Fibroblast of the aortic adventitia (primary cell): ENCODE data around the gene NOX4. TPM values are rescaled to one million over a fixed set of nuclear protein-coding genes. Genes with fewer than 3 reads are reported as not detected.
A peak's percentile ranks its signal among the peaks of the same experiment; 100 is the strongest.

ENCODE experiments used
- DNase-seq: peaks from one replicate; pipeline ENCODE4 v3.0.0-alpha.2; 2010; ENCODE audit warnings: low read depth
- H3K4me3 ChIP-seq: 2 replicates; pipeline ENCODE4 v1.5.1; 2011; ENCODE audit warnings: low read depth, mild to moderate bottlenecking, control low read depth, low read length, moderate library complexity
- total RNA-seq: library from RNA; depleted of rRNA; stranded (reverse); fragments of >200 nt; gene quantifications from 2 replicates; pipeline ENCODE4 v1.2.3, GENCODE V29; 2012; ENCODE audit warnings: low replicate concordance
- TF ChIP-seq, protein P1 (sequence below): IDR thresholded peaks from 2 replicates; pipeline ENCODE4 v1.5.1; 2011; ENCODE audit warnings: mild to moderate bottlenecking, low read length, control low read depth, inconsistent platforms; ENCODE audit not compliant: insufficient read depth

NOX4 gene
- total RNA-seq, 1 donor = 1.4 TPM

DNA sequence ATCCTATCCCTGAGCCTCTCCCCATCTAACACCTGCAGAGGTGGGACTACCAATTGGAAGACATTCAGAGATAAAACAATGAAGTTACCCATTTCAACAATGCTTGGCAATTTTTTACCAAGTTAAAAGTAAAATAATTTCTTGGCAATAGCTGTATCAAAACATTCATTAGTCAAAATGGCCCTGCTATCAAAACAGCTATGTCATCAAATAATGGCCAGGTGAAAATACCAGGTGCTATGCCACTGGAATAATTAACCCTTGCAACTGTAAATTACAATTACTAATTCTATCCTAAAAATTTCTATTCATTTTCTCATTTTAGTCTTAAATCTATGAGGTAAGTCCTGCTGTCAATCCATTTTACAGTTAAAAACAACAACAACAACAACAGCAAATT lies 43.3 kb downstream of the NOX4 start:
- TF ChIP-seq, protein P1, sequence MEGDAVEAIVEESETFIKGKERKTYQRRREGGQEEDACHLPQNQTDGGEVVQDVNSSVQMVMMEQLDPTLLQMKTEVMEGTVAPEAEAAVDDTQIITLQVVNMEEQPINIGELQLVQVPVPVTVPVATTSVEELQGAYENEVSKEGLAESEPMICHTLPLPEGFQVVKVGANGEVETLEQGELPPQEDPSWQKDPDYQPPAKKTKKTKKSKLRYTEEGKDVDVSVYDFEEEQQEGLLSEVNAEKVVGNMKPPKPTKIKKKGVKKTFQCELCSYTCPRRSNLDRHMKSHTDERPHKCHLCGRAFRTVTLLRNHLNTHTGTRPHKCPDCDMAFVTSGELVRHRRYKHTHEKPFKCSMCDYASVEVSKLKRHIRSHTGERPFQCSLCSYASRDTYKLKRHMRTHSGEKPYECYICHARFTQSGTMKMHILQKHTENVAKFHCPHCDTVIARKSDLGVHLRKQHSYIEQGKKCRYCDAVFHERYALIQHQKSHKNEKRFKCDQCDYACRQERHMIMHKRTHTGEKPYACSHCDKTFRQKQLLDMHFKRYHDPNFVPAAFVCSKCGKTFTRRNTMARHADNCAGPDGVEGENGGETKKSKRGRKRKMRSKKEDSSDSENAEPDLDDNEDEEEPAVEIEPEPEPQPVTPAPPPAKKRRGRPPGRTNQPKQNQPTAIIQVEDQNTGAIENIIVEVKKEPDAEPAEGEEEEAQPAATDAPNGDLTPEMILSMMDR = no peak
- no peak for DNase-seq
- H3K4me3 ChIP-seq = no peak overlapping the region

DNA sequence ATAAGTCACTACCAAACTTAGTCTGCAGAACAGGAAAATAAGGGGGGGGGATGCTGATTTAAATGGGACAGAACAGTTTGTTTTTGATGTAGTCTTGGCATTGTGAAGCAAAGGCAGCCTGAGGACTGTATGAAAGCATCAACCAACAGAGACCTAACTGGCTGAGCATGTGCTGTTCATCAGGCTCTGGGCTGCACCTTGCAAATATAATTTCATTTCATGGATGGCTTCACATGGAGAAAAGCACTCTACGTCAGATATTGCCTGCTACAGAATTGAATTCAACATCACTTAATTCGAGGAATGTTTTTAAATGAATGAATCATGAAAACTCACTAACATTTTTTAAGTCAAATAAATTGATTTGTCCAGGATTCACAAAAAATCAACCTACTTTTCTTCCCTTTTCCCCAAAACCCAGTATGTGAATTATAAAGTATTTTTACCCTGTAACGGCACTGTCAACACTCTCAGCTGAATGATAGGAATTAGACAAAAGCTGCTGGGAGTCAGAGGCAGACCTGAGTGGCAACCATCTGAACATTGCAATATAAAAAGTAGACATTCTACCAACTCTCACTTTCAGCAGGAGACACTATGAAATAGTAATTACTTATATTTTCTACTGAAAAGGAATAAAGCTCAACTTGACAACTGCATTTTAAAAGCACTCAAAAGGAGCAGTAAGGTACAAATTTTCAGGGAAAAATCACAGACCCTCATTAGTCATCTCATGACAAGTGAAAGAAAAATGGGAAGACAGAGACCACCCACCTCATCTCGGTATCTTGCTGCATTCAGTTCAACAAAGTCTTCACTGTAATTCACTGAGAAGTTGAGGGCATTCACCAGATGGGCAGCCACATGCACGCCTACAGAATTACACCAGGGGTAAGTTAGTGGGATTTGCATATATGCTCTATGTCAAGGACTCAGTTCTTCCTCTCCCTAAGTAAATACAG lies 47.5 kb downstream of the NOX4 start:
- H3K4me3 ChIP-seq = no peak overlapping the region
- no peak for DNase-seq
- TF ChIP-seq, protein P1 = no peak

DNA sequence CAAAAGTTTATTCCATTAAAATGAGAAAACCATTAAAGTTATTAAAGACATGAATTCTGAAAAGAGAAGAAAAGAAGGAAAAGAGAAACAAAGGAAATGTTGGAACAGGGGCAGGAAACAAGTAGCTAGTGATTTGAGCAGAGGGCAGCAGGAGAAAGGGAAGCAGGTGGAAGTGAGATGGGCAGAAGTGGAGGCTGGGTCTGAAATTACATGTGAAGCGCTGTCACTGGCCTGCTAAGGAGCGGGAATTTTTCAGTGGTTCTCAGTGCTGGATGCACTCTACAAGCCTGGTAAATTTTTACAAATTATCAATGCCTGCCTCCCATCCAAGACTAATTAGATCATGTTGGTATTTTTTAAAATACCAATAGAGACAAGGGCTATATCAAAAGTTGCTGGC lies 48.4 kb downstream of the NOX4 start:
- TF ChIP-seq, protein P1 = no peak
- H3K4me3 ChIP-seq = no peak overlapping the region
- DNase-seq = no peak

DNA sequence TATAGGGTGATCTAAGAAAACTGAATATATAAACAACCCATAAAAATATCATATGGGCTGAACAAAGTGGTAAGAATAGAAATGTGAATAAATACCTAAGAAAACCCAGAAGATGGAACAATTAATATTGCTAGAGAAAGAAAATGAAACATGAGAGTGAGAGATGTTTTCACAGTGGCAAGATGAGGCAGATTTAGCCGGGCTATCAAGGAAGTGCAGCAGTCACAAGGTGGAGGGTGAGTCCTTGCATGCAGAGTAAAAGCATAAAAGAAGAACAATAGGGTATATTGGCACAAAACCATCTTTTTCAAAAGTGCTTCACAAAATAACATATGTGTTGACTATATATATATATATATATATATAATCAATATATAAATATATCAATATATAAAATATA lies 49.6 kb downstream of the NOX4 start:
- H3K4me3 ChIP-seq = no peak overlapping the region
- TF ChIP-seq, protein P1 = no peak
- no peak for DNase-seq

DNA sequence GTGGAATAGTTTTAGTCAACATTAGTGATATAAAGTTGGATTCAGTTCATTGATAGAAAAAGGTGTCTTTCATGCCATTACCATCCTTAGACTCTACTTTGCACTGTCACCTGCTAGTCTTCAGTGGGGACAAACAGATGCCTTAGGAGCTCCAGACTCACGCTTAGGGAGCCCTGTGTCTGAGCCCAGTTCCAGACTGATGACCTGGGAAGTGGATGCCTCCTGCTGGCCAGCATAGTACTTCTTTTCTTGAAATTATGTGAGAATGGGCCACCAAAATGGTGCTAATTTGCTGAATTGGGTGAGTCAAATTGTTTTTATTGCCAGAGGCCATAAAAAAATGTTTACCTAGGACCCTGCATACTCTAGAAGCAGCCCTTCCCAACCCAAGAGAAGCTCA lies 53.9 kb downstream of the NOX4 start:
- DNase-seq = no peak
- TF ChIP-seq, protein P1 = no peak

DNA sequence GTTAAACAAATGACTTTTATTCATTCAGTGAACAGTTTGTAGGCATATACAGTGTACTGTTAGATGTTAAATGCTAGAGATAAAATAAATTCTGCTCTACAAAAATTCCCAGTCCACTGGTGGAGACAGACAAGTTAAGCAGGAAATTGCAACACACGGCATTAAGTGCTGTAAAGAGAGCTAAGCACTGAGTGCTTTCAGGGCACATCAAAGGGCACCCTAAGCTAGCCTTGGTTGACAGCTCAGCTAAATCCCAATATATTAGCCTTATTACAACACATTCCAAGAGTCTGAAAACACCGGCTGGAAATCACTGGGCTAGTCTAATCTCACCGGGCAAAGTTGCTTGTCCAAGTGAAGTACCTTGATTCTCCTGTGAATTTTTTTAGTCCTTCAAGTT lies 55.1 kb downstream of the NOX4 start:
- DNase-seq = peak; percentile 24
- TF ChIP-seq, protein P1 = no peak
- no peak overlapping the region for H3K4me3 ChIP-seq

More for the DNA sequence above, 53.9 kb downstream of the NOX4 start:
- H3K4me3 ChIP-seq = no peak overlapping the region
